Neural progenitor cell (in vitro differentiated cells): ENCODE measurements around the gene MRC2. TPM values are rescaled to one million over a fixed set of nuclear protein-coding genes. Genes with fewer than 3 reads are reported as not detected.

ENCODE experiments used
- DNase-seq: peaks from one replicate; pipeline ENCODE4 v3.0.0-alpha.2; 2016; ENCODE audit warnings: low spot score
- H2AFZ ChIP-seq: fragments of 200-600 bp; sonication (generic); replicated peaks from 2 replicates; pipeline ENCODE4 v1.6.1; 2016; ENCODE audit warnings: antibody characterized with exemption
- H3F3A ChIP-seq: fragments of 200-600 bp; sonication (generic); 2 replicates; pipeline ENCODE4 v1.6.1; 2016; ENCODE audit warnings: antibody characterized with exemption, low read depth
- H3K27ac ChIP-seq: fragments of 200-600 bp; sonication (generic); 2 replicates; pipeline ENCODE4 v1.5.1; 2016; ENCODE audit warnings: mild to moderate bottlenecking
- H3K27me3 ChIP-seq: fragments of 200-600 bp; sonication (generic); 2 replicates; pipeline ENCODE4 v1.6.1; 2016; ENCODE audit warnings: mild to moderate bottlenecking, moderate library complexity
- H3K36me3 ChIP-seq: fragments of 200-600 bp; sonication (generic); 2 replicates; pipeline ENCODE4 v1.5.1; 2016
- H3K4me1 ChIP-seq: fragments of 200-600 bp; sonication (generic); 2 replicates; pipeline ENCODE4 v1.6.1; 2016; ENCODE audit warnings: mixed run types
- H3K4me2 ChIP-seq: fragments of 200-600 bp; sonication (generic); 2 replicates; pipeline ENCODE4 v1.6.1; 2016
- H3K4me3 ChIP-seq: fragments of 200-600 bp; sonication (generic); 2 replicates; pipeline ENCODE4 v1.5.1; 2016
- H3K79me2 ChIP-seq: fragments of 200-600 bp; sonication (generic); 2 replicates; pipeline ENCODE4 v1.6.1; 2016; ENCODE audit warnings: low read depth
- H3K9ac ChIP-seq: fragments of 200-600 bp; sonication (generic); 2 replicates; pipeline ENCODE4 v1.6.1; 2016
- H3K9me3 ChIP-seq: fragments of 200-600 bp; sonication (generic); 2 replicates; pipeline ENCODE4 v1.5.1; 2016; ENCODE audit warnings: low read depth
- H4K20me1 ChIP-seq: fragments of 200-600 bp; sonication (generic); 2 replicates; pipeline ENCODE4 v1.6.1; 2016; ENCODE audit warnings: low read depth
- H3K27ac Mint-ChIP-seq: 3 replicates; pipeline ENCODE4 v1.8.0; 2021; ENCODE audit warnings: mixed read lengths
- H3K27me3 Mint-ChIP-seq: 2 replicates; pipeline ENCODE4 v1.8.0; 2022; ENCODE audit warnings: low read depth, mild to moderate bottlenecking, inconsistent platforms, moderate library complexity, mixed read lengths; ENCODE audit not compliant: insufficient read depth
- H3K36me3 Mint-ChIP-seq: 3 replicates; pipeline ENCODE4 v1.8.0; 2021; ENCODE audit warnings: mixed read lengths
- H3K4me1 Mint-ChIP-seq: 3 replicates; pipeline ENCODE4 v1.8.0; 2021; ENCODE audit warnings: mixed read lengths
- H3K4me3 Mint-ChIP-seq: 3 replicates; pipeline ENCODE4 v1.8.0; 2021; ENCODE audit warnings: mild to moderate bottlenecking, moderate library complexity, mixed read lengths
- H3K9me3 Mint-ChIP-seq: 3 replicates; pipeline ENCODE4 v1.8.0; 2020; ENCODE audit warnings: mixed read lengths
- EZH2 ChIP-seq: fragments of 200-600 bp; sonication (generic); IDR thresholded peaks from 2 replicates; pipeline ENCODE4 v1.6.1; 2017; ENCODE audit warnings: antibody characterized with exemption, mild to moderate bottlenecking, moderate library complexity
- EZH2phosphoT487 ChIP-seq: fragments of 200-600 bp; sonication (generic); IDR thresholded peaks from 2 replicates; pipeline ENCODE4 v1.6.1; 2017; ENCODE audit warnings: antibody characterized with exemption
- total RNA-seq: library from RNA; depleted of rRNA; stranded (reverse); fragments of >200 nt; gene quantifications from 2 replicates; pipeline ENCODE4 v1.2.3, GENCODE V29; 2015; ENCODE audit warnings: low replicate concordance
- TF ChIP-seq, protein P1 (sequence below): fragments of 200-600 bp; sonication (generic); IDR thresholded peaks from 2 replicates; pipeline ENCODE4 v1.5.1; 2017; ENCODE audit warnings: antibody characterized with exemption, mild to moderate bottlenecking

Gene MRC2
- total RNA-seq, 1 donor from 2014 or later, result 24.6 TPM

- peaks cover 16% of the 10 kb centered on the region for H3K4me1 ChIP-seq
- no peaks in the 10 kb centered on the region for H3K36me3 ChIP-seq
- no peaks in the 10 kb centered on the region for H3K79me2 ChIP-seq
- no peak for DNase-seq
- H4K20me1 ChIP-seq, result no peaks in the 10 kb centered on the region
- peak overlapping the region; percentile 60 for H3K27ac Mint-ChIP-seq
- no peaks in the 10 kb centered on the region for H3K9me3 ChIP-seq
- TF ChIP-seq, protein P1, sequence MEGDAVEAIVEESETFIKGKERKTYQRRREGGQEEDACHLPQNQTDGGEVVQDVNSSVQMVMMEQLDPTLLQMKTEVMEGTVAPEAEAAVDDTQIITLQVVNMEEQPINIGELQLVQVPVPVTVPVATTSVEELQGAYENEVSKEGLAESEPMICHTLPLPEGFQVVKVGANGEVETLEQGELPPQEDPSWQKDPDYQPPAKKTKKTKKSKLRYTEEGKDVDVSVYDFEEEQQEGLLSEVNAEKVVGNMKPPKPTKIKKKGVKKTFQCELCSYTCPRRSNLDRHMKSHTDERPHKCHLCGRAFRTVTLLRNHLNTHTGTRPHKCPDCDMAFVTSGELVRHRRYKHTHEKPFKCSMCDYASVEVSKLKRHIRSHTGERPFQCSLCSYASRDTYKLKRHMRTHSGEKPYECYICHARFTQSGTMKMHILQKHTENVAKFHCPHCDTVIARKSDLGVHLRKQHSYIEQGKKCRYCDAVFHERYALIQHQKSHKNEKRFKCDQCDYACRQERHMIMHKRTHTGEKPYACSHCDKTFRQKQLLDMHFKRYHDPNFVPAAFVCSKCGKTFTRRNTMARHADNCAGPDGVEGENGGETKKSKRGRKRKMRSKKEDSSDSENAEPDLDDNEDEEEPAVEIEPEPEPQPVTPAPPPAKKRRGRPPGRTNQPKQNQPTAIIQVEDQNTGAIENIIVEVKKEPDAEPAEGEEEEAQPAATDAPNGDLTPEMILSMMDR, result no peak
- TF ChIP-seq EZH2 (no peak), EZH2phosphoT487 (no peak)
- peak overlapping the region; percentile 3 for H3K4me2 ChIP-seq
- no peak overlapping the region for H3K4me3 ChIP-seq
- H3K27me3 Mint-ChIP-seq, result peaks cover 6% of the 10 kb centered on the region
- peak overlapping the region; percentile 43 for H3K4me3 Mint-ChIP-seq
- no peaks in the 10 kb centered on the region for H3K36me3 Mint-ChIP-seq
- peak overlapping the region; percentile 69 for H2AFZ ChIP-seq
- H3F3A ChIP-seq, result peaks cover 14% of the 10 kb centered on the region
- H3K27me3 ChIP-seq, result no peaks in the 10 kb centered on the region
- no peak overlapping the region for H3K9ac ChIP-seq
- H3K9me3 Mint-ChIP-seq, result peaks cover 7% of the 10 kb centered on the region
- H3K27ac ChIP-seq, result no peak overlapping the region
- H3K4me1 Mint-ChIP-seq, result peaks cover 15% of the 10 kb centered on the region
Observed at GRCh38 chr17:62724398-62725146, 97.1 kb downstream of the MRC2 start.

DNA sequence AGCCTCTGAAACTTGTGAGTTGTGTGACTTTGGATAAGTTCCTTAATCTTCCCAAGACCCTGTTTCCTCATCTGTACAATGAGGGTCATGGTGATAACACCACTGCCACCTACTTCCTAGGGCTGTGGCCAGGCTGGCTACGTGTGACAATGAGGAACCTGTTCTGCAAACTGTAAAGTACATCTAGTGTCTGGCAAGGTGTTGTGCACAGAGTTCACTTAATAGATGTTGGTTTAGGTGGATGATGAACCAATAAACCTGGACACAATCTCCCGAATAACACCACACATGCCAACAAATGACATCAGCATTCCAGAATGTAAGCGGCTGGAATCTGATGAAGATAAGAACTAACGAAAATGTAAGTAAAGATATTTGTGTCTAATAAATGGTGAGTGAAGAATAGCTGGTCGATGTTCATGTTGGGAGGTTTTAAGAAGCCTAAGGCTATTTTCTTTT lies 98.3 kb downstream of the MRC2 start:
- Mint-ChIP-seq H3K27ac (no peak overlapping the region), H3K9me3 (peaks cover 5% of the 10 kb centered on the region), H3K27me3 (peaks cover 6% of the 10 kb centered on the region), H3K4me1 (peaks cover 15% of the 10 kb centered on the region), H3K4me3 (no peak overlapping the region), H3K36me3 (no peaks in the 10 kb centered on the region)
- Histone ChIP-seq H3K4me2 (no peak overlapping the region), H3K9me3 (no peaks in the 10 kb centered on the region), H3K79me2 (no peaks in the 10 kb centered on the region), H3K4me1 (peaks cover 16% of the 10 kb centered on the region), H4K20me1 (no peaks in the 10 kb centered on the region), H3K36me3 (no peaks in the 10 kb centered on the region), H3K27me3 (no peaks in the 10 kb centered on the region), H3K9ac (no peak overlapping the region), H3K27ac (no peak overlapping the region), H3K4me3 (no peak overlapping the region), H3F3A (peaks cover 14% of the 10 kb centered on the region), H2AFZ (no peak overlapping the region)
- no peak for TF ChIP-seq EZH2
- TF ChIP-seq EZH2phosphoT487, result no peak
- TF ChIP-seq, protein P1, result no peak
- no peak for DNase-seq

DNA sequence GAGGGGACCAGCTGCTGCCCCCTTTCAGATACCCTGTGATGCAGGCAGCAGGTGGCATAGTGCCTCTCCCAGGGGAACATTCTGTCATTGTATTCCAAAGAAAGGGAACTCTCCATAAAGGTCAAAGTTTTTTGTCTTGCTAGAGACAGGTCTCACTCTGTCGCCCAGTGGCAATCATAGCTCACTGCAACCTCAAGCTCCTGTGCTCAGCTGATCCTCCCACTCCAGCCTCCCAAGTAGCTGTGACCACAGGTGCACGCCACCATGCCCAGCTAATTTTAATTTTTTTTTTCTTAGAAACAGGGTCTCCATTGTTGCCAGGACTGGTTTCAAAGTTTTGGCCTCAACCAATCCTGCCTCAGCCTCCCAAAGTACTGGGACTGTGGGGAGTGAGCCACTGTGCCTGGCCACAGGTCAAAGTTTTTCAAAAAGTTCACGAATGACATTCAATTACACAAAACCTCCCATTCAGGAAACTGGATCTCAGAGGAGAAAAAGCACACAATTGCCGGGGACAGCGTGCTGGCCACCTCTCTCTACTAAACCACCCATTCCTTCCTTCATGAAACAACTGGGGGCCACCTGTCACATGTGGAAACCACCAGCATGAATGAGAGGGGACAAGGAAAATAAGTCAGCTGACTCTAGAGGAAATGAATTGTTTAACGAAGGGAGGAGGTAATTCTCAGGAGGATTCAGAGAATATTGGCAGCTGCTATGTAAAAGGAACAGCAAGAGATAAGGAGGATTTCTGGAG lies 100.6 kb downstream of the MRC2 start:
- H3K27me3 ChIP-seq, result no peaks in the 10 kb centered on the region
- no peak overlapping the region for H3K4me3 Mint-ChIP-seq
- H3K27ac ChIP-seq, result no peak overlapping the region
- peaks cover 3% of the 10 kb centered on the region for H3K27me3 Mint-ChIP-seq
- peaks cover 26% of the 10 kb centered on the region for H3K4me1 ChIP-seq
- H3F3A ChIP-seq, result peaks cover 14% of the 10 kb centered on the region
- TF ChIP-seq EZH2phosphoT487, result no peak
- TF ChIP-seq, protein P1, result peak; percentile 9
- TF ChIP-seq EZH2, result no peak
- H4K20me1 ChIP-seq, result no peaks in the 10 kb centered on the region
- peaks cover 3% of the 10 kb centered on the region for H3K9me3 Mint-ChIP-seq
- no peaks in the 10 kb centered on the region for H3K36me3 ChIP-seq
- no peak overlapping the region for H3K4me2 ChIP-seq
- no peaks in the 10 kb centered on the region for H3K9me3 ChIP-seq
- H3K9ac ChIP-seq, result no peak overlapping the region
- no peaks in the 10 kb centered on the region for H3K79me2 ChIP-seq
- H3K36me3 Mint-ChIP-seq, result no peaks in the 10 kb centered on the region
- H3K4me3 ChIP-seq, result no peak overlapping the region
- DNase-seq, result no peak
- no peak overlapping the region for H3K27ac Mint-ChIP-seq
- no peak overlapping the region for H2AFZ ChIP-seq
- H3K4me1 Mint-ChIP-seq, result peaks cover 15% of the 10 kb centered on the region
